Natural killer cell (primary cell): Measurements from ENCODE around the gene DCUN1D2. TPM values are rescaled to one million over a fixed set of nuclear protein-coding genes. Genes with fewer than 3 reads are reported as not detected.

Experiments
- ATAC-seq, 3 donors: fragments of 150-1000 bp in 2 of 3; fragments of 200-7000 bp in 1 of 3; cut with Tn5 transposase; 1 replicate in 1 of 3; 2 replicates in 2 of 3; pipeline ENCODE4 v1.10.0; 2021; ENCODE audit warnings: mild to moderate bottlenecking in 2 of 3, moderate library complexity in 2 of 3
- DNase-seq, 2 donors: peaks; one replicate each; pipeline versions ENCODE4 v3.0.0 to v3.0.0-alpha.2; 2013 to 2021; ENCODE audit warnings: mixed read lengths in 1 of 2
- H3K27ac ChIP-seq: one replicate; pipeline ENCODE4 v1.5.1; 2013; ENCODE audit warnings: mild to moderate bottlenecking, low read length
- H3K27me3 ChIP-seq: one replicate; pipeline ENCODE4 v1.6.1; 2013; ENCODE audit warnings: low read length; ENCODE audit not compliant: control insufficient read depth, insufficient read depth
- H3K36me3 ChIP-seq: one replicate; pipeline ENCODE4 v1.6.1; 2013; ENCODE audit warnings: low read length; ENCODE audit not compliant: control insufficient read depth, insufficient read depth
- H3K4me1 ChIP-seq: one replicate; pipeline ENCODE4 v1.6.1; 2013; ENCODE audit warnings: low read length; ENCODE audit not compliant: control insufficient read depth, insufficient read depth
- H3K4me3 ChIP-seq: one replicate; pipeline ENCODE4 v1.5.1; 2013; ENCODE audit warnings: low read length
- H3K9me3 ChIP-seq: one replicate; pipeline ENCODE4 v1.6.1; 2013; ENCODE audit warnings: low read length; ENCODE audit not compliant: control insufficient read depth, insufficient read depth
- H3K27ac Mint-ChIP-seq, 2 donors: one replicate each; pipeline ENCODE4 v1.8.0; 2022; ENCODE audit warnings: mild to moderate bottlenecking in 2 of 2, mixed read lengths in 2 of 2, moderate library complexity in 1 of 2
- H3K27me3 Mint-ChIP-seq, 2 donors: one replicate each; pipeline ENCODE4 v1.8.0; 2022; ENCODE audit warnings: low read depth in 2 of 2, mixed read lengths in 2 of 2
- H3K36me3 Mint-ChIP-seq: one replicate; pipeline ENCODE4 v1.8.0; 2022; ENCODE audit warnings: mixed read lengths
- H3K4me1 Mint-ChIP-seq, 2 donors: one replicate each; pipeline ENCODE4 v1.8.0; 2022; ENCODE audit warnings: mixed read lengths in 2 of 2
- H3K4me3 Mint-ChIP-seq: one replicate; pipeline ENCODE4 v1.8.0; 2022; ENCODE audit warnings: mild to moderate bottlenecking, moderate library complexity, mixed read lengths
- H3K9me3 Mint-ChIP-seq, 2 donors: one replicate each; pipeline ENCODE4 v1.8.0; 2022; ENCODE audit warnings: mixed read lengths in 2 of 2
- CTCF ChIP-seq: fragments of 200-600 bp; IDR thresholded peaks from one replicate; pipeline ENCODE4 v1.8.0; 2022; ENCODE audit warnings: antibody characterized with exemption
- WGBS: methylation state at CpG from one replicate; pipeline ENCODE4 v1.1.7; 2013; ENCODE audit warnings: missing lambda C conversion rate; ENCODE audit not compliant: insufficient coverage; 5-methylcytosine and 5-hydroxymethylcytosine counted together
- intact Hi-C: fragments of 100-400 bp; cut with micrococcal nuclease; formaldehyde crosslinking; loops from one replicate; pipeline ENCODE4 v1.14.2; 2022
- total RNA-seq, 4 donors: library from RNA; stranded (reverse); fragments of 120-200 nt in 1 of 4; gene quantifications; one replicate each; pipeline versions ENCODE4 v1.2.3 to v1.2.4, GENCODE V29; 2013 to 2022

The DCUN1D2 gene
- total RNA-seq, 3 donors from 2014 or later (not counting 1 experiment from before 2014, with no cell fraction given), result 26.1 to 33.9 (median 27.1) TPM

- H3K27me3 ChIP-seq, result no peaks in the 10 kb centered on the region
- WGBS, result 83% methylated on average over 41 of the region's 41 CpGs
- DNase-seq, result no peak
- ATAC-seq, result no peak
- Mint-ChIP-seq H3K36me3 (no peaks in the 10 kb centered on the region), H3K27me3 (no peaks in the 10 kb centered on the region), H3K4me1 (no peaks in the 10 kb centered on the region), H3K9me3 (no peaks in the 10 kb centered on the region), H3K27ac (no peak overlapping the region), H3K4me3 (no peak overlapping the region)
- intact Hi-C loops, result no loop called here
- no peak overlapping the region for H3K27ac ChIP-seq
- H3K9me3 ChIP-seq, result no peaks in the 10 kb centered on the region
- no peak overlapping the region for H3K4me3 ChIP-seq
- peaks cover 5% of the 10 kb centered on the region for H3K4me1 ChIP-seq
- H3K36me3 ChIP-seq, result no peaks in the 10 kb centered on the region
- TF ChIP-seq CTCF, result no peak
These were observed 82.7 kb downstream of the DCUN1D2 start for GRCh38 chr13:113407531-113408393.

GRCh38 chr13:113407103-113407530, 83.4 kb downstream of the DCUN1D2 start:
- ATAC-seq (no peak), DNase-seq (no peak)
- H3K4me1 Mint-ChIP-seq, result no peaks in the 10 kb centered on the region
- no peak overlapping the region for H3K4me3 Mint-ChIP-seq
- H3K36me3 Mint-ChIP-seq, result no peaks in the 10 kb centered on the region
- intact Hi-C loops, result no loop called here
- H3K36me3 ChIP-seq, result no peaks in the 10 kb centered on the region
- WGBS, result 69% methylated on average over 21 of the region's 21 CpGs
- no peak overlapping the region for H3K27ac Mint-ChIP-seq
- no peak overlapping the region for H3K4me3 ChIP-seq
- no peaks in the 10 kb centered on the region for H3K27me3 ChIP-seq
- no peaks in the 10 kb centered on the region for H3K9me3 Mint-ChIP-seq
- H3K27me3 Mint-ChIP-seq, result no peaks in the 10 kb centered on the region
- H3K9me3 ChIP-seq, result no peaks in the 10 kb centered on the region
- TF ChIP-seq CTCF, result no peak
- peaks cover 5% of the 10 kb centered on the region for H3K4me1 ChIP-seq
- H3K27ac ChIP-seq, result no peak overlapping the region

GRCh38 chr13:113406321-113407102, 84.0 kb downstream of the DCUN1D2 start:
- no peaks in the 10 kb centered on the region for H3K27me3 Mint-ChIP-seq

More at GRCh38 chr13:113406321-113407102, 84.0 kb downstream of the DCUN1D2 start:
- no peak overlapping the region for H3K27ac Mint-ChIP-seq
- H3K36me3 ChIP-seq, result no peaks in the 10 kb centered on the region
- intact Hi-C loops, result no loop called here
- ATAC-seq (no peak), DNase-seq (no peak)
- H3K4me1 ChIP-seq, result peaks cover 5% of the 10 kb centered on the region
- TF ChIP-seq CTCF, result no peak
- H3K36me3 Mint-ChIP-seq, result no peaks in the 10 kb centered on the region
- WGBS, result 89% methylated on average over 28 of the region's 28 CpGs
- no peaks in the 10 kb centered on the region for H3K9me3 Mint-ChIP-seq
- no peak overlapping the region for H3K4me3 ChIP-seq
- no peaks in the 10 kb centered on the region for H3K27me3 ChIP-seq
- H3K4me1 Mint-ChIP-seq, result no peaks in the 10 kb centered on the region
- no peak overlapping the region for H3K27ac ChIP-seq
- H3K4me3 Mint-ChIP-seq, result no peak overlapping the region
- no peaks in the 10 kb centered on the region for H3K9me3 ChIP-seq

Other genes with a start within 250 kb of the DCUN1D2 start
- gene LAMP1, start 193.5 kb downstream of the DCUN1D2 start, total RNA-seq, result 100 to 1,000 TPM; 137 to 168 (median 159) TPM
- not detected for gene GRTP1, start 126.6 kb downstream of the DCUN1D2 start, total RNA-seq
- under 1 TPM; 0.56 to 0.93 (median 0.72) TPM for gene ADPRHL1, start 37.2 kb downstream of the DCUN1D2 start, total RNA-seq
- gene TFDP1, start 94.0 kb upstream of the DCUN1D2 start, total RNA-seq, result 10 to 100 TPM; 26.3 to 44.3 (median 29.2) TPM
- gene ATP4B, start 167.5 kb upstream of the DCUN1D2 start, total RNA-seq, result not detected
- not detected for gene GRK1, start 176.5 kb upstream of the DCUN1D2 start, total RNA-seq